Nephron (organoid): ENCODE results near the gene ISCA2.
"Not testable (repeated sequence)": the region's sequence is repeated elsewhere in the genome, so short reads cannot be mapped to it uniquely, and the experiment has no call there.

Experiments
- H3K27ac Mint-ChIP-seq, 3 experiments: 2 replicates each; pipeline ENCODE4 v1.8.0; 2020; ENCODE audit warnings: mixed read lengths in 3 of 3, mild to moderate bottlenecking in 2 of 3, moderate library complexity in 1 of 3
- H3K27me3 Mint-ChIP-seq: 2 replicates; pipeline ENCODE4 v1.8.0; 2021; ENCODE audit warnings: low read depth, mild to moderate bottlenecking, moderate library complexity, mixed read lengths
- H3K36me3 Mint-ChIP-seq: 2 replicates; pipeline ENCODE4 v1.8.0; 2020; ENCODE audit warnings: low read depth, mixed read lengths
- H3K4me1 Mint-ChIP-seq: 2 replicates; pipeline ENCODE4 v1.8.0; 2020; ENCODE audit warnings: mixed read lengths
- H3K4me3 Mint-ChIP-seq, 3 experiments: 2 replicates each; pipeline ENCODE4 v1.8.0; 2020; ENCODE audit warnings: mild to moderate bottlenecking in 3 of 3, mixed read lengths in 3 of 3, moderate library complexity in 2 of 3
- H3K9me3 Mint-ChIP-seq: 2 replicates; pipeline ENCODE4 v1.8.0; 2020; ENCODE audit warnings: mixed read lengths
- TF ChIP-seq, protein P1 (sequence below), 3 experiments: fragments of 200-600 bp; sonication (generic); IDR thresholded peaks; one replicate each; pipeline ENCODE4 v1.5.0; 2021; ENCODE audit warnings: antibody characterized with exemption in 3 of 3; ENCODE audit not compliant: unreplicated experiment in 3 of 3

Gene ISCA2

GRCh38 chr14:74493343-74494261 lies at the start of gene ISCA2:
Gene ISCA2, plus strand, starts transcription at chr14:74493765. Its CDS starts 10 bp downstream, at chr14:74493775.
- peaks cover 18% of the 10 kb centered on the region for H3K4me1 Mint-ChIP-seq
- TF ChIP-seq, protein P1, sequence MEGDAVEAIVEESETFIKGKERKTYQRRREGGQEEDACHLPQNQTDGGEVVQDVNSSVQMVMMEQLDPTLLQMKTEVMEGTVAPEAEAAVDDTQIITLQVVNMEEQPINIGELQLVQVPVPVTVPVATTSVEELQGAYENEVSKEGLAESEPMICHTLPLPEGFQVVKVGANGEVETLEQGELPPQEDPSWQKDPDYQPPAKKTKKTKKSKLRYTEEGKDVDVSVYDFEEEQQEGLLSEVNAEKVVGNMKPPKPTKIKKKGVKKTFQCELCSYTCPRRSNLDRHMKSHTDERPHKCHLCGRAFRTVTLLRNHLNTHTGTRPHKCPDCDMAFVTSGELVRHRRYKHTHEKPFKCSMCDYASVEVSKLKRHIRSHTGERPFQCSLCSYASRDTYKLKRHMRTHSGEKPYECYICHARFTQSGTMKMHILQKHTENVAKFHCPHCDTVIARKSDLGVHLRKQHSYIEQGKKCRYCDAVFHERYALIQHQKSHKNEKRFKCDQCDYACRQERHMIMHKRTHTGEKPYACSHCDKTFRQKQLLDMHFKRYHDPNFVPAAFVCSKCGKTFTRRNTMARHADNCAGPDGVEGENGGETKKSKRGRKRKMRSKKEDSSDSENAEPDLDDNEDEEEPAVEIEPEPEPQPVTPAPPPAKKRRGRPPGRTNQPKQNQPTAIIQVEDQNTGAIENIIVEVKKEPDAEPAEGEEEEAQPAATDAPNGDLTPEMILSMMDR (IDR thresholded peaks at IDR 0.05; ENCODE audit: unreplicated experiment in 3 of 3), result no peak
- H3K9me3 Mint-ChIP-seq, result no peaks in the 10 kb centered on the region
- no peak within 1 kb of the TSS for H3K4me3 Mint-ChIP-seq
- peak within 1 kb of the TSS in 2 of 3 experiments; percentile 43 to 84 for H3K27ac Mint-ChIP-seq
- no peaks in the 10 kb centered on the region for H3K27me3 Mint-ChIP-seq
- H3K36me3 Mint-ChIP-seq, result no peaks in the 10 kb centered on the region

- Mint-ChIP-seq H3K4me3 (no peak overlapping the region), H3K4me1 (no peaks in the 10 kb centered on the region), H3K27ac (no peak overlapping the region), H3K36me3 (no peaks in the 10 kb centered on the region), H3K27me3 (no peaks in the 10 kb centered on the region), H3K9me3 (no peaks in the 10 kb centered on the region)
- TF ChIP-seq, protein P1 (IDR thresholded peaks at IDR 0.05; ENCODE audit: unreplicated experiment in 3 of 3), result no peak
These were observed 48.7 kb upstream of the ISCA2 start for GRCh38 chr14:74444866-74445265.

GRCh38 chr14:74454397-74454796 lies 39.2 kb upstream of the ISCA2 start:
- H3K27me3 Mint-ChIP-seq, H3K4me3 Mint-ChIP-seq, H3K36me3 Mint-ChIP-seq, H3K27ac Mint-ChIP-seq: not testable (repeated sequence)
- Mint-ChIP-seq H3K9me3 (peaks cover 12% of the 10 kb centered on the region), H3K4me1 (peaks cover 11% of the 10 kb centered on the region)

GRCh38 chr14:74456684-74457564 lies 36.6 kb upstream of the ISCA2 start:
- Mint-ChIP-seq H3K27me3 (peaks cover 16% of the 10 kb centered on the region), H3K27ac (no peak overlapping the region), H3K36me3 (no peaks in the 10 kb centered on the region), H3K9me3 (peaks cover 12% of the 10 kb centered on the region), H3K4me3 (no peak overlapping the region), H3K4me1 (peaks cover 21% of the 10 kb centered on the region)
- TF ChIP-seq, protein P1 (IDR thresholded peaks at IDR 0.05; ENCODE audit: unreplicated experiment in 3 of 3), result no peak

DNA sequence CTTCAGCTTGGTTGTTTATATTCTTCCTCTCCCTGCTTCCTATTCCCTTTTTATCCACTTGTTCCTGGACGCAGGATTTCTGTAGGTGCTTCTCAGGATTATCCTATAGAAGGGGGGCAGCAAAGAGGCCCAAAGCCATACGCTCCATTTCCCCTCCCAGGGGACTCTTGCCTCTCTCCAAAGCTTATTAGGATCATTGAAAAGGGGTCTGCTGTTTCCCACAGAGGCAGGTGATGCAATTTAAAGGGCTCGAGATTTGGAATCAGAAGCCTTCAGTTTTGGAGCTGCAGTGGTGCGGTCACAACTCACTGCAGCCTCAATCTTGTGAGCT lies 36.0 kb upstream of the ISCA2 start:
- Mint-ChIP-seq H3K27me3 (peaks cover 13% of the 10 kb centered on the region), H3K27ac (no peak overlapping the region), H3K4me1 (peaks cover 21% of the 10 kb centered on the region), H3K36me3 (no peaks in the 10 kb centered on the region), H3K9me3 (peaks cover 10% of the 10 kb centered on the region), H3K4me3 (no peak overlapping the region)
- TF ChIP-seq, protein P1 (IDR thresholded peaks at IDR 0.05; ENCODE audit: unreplicated experiment in 3 of 3), result no peak

GRCh38 chr14:74459289-74459946 lies 34.1 kb upstream of the ISCA2 start:
- Mint-ChIP-seq H3K9me3 (peaks cover 3% of the 10 kb centered on the region), H3K4me3 (no peak overlapping the region), H3K27me3 (peaks cover 12% of the 10 kb centered on the region), H3K27ac (no peak overlapping the region), H3K36me3 (no peaks in the 10 kb centered on the region), H3K4me1 (peaks cover 21% of the 10 kb centered on the region)
- TF ChIP-seq, protein P1 (IDR thresholded peaks at IDR 0.05; ENCODE audit: unreplicated experiment in 3 of 3), result peak in 2 of 3 experiments; percentile 35
